GM19023 (cell line): ENCODE measurements around the gene FNDC3B.

ENCODE experiments used
- ATAC-seq: cut with Tn5 transposase; IDR thresholded peaks from one replicate; pipeline ENCODE4 v1.9.1; 2021; ENCODE audit warnings: mild to moderate bottlenecking, moderate library complexity; ENCODE audit not compliant: unreplicated experiment

Gene FNDC3B

DNA sequence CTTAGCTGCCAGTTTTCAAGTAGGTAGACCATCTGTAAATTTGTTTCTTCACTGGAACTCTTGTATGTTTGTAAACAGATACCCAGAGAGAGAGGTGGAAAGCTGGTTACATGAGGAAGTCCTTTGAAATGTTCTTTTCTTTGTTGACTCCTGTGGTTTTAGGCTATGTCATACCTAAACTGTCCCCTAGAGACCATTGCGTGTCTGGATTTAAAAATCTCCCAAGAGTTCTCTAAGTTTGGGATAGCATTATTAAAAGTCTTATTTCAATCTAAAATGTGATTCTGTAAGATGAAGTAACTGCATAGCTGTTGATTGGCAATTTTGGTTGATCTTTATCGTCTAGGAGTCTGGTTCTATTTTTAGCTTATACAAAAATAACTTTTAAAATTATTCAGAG, 281.7 kb downstream of the FNDC3B start:
- ATAC-seq, result no peak

DNA sequence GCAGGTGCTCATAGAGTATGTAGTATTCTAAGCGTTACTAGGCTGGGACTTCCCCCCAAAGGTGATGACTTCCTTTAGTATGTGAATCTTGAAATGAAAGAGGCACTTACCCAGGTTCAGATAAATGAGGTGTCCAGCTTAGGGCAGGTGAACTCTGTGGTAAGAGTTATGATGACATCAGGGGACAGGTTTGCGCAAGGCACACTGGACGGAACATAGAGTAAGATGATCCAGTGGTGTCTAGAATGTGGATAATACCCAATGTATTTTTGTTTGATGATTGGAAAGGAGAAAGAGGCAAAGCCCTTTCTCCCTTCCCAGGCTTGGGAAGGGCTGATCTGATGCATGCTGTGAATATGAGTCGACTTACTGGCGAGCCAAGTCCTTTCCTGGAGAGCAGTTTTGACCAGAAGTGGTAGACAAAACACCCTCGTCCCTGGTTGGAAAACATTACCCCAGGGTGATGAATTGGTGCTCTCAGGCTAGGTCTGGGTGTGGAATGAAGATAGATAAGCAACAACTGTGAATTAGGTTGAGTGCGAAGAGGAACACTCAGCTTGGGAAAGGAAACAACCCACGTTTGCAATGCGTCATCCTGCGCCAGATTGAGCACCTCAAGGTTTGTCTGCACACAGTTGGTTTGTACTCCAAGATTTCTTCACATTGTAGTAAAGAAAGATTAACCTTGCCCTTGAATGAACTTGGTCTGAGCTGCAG, 284.7 kb downstream of the FNDC3B start:
- no peak for ATAC-seq

DNA sequence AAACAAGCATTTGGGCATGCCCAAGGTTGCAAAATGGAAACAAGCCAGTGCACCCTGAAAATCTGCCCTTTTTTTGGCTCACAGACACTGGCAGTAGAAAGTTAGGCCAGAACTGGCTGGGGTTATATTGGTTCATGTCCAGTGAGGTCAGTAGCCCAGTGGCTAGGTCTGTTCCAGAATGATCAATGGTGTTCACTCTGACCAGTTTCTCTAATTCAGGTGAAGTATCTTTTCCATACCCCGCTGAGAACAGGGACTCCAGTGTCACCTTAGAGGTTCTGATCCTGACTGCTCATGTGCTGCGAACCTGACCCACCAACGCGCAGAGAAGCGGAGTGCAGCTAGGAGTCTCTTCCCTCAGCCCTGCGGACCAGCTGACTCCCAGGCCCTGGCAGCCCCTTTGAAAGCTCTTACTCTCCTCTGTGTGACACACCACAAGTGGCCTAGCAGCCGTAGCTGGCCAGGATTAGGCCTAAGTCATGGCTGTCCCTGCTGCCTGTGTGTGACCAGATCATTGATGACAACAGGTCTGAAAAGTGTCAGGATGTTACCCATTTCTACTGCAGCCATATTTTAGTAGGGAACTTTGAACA, 285.3 kb downstream of the FNDC3B start:
- no peak for ATAC-seq

DNA sequence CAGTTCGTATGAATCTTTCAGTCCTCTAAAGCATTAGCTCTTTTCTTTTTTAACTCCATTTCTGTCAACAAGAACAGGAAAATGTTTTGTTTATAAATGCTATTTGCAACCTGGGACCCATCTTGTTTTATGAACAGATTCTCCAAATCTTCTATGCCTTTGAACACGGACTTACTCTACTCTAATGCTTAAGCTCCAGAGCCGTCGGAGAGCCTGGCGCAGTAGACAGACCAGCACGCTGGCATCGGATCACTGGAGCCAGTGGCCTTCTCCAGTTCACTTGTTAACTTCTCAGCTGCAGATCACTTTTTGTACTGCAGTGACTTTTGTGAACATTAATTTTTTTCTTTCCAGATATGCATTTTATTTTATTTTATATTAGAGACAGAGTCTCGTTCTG, 286.1 kb downstream of the FNDC3B start:
- ATAC-seq, result no peak

DNA sequence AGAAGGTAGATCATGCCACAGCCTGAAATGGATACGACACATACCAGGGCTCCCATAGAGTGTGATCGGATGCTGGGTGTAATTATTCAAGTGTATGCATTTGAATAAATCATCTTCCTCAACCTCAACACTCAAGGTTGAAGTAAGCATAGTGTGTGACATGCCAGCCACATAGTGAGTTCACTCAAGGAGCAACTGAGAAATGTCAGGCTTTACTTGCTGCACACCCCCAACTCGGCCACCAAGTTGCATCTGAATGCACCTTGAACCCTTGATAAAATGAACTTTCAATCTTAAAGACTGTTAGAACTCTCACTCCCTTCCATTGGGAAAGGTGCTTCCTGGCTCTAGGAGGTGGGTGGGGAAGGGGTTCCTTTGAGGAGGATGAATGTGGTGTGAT, 287.6 kb downstream of the FNDC3B start:
- ATAC-seq, result no peak

DNA sequence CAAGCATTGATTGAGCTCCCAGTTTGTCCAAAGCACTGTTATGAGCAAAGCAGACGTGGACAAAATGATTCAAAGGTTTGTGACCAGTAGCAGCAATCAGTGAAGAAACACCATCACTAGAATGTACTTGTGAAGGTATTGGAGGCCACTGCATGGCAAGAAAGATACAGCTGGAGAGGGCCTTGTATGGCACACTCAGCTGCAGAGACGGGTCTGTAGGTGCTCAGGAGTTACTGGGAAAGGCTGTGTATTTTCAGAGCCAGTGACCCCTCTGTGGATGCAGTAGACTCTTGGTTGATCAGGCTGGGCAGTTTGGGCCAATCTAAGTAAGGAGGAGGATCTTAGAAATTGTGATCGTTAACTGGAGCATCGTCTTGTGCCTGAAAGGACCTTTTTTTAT, 288.9 kb downstream of the FNDC3B start:
- ATAC-seq, result no peak

DNA sequence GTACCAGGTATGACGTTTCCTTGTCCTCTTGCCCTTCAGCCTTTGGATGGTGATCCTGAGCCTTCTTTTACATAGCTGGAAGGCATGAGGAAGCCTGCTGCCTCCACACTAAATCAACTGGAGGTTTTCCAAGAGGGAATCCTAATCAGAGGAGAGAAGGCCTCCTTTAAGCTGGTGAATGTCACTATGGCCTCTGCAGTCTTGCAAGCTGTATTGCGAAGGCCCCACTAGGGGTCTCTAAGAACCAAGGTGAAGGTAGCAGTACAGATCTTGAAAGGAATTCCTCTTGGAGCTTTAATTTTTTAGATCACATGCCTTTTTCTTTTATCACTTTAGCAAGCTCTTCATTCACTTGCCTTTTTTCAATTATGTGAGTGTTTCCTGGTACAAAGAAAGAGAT, 289.7 kb downstream of the FNDC3B start:
- ATAC-seq, result no peak

DNA sequence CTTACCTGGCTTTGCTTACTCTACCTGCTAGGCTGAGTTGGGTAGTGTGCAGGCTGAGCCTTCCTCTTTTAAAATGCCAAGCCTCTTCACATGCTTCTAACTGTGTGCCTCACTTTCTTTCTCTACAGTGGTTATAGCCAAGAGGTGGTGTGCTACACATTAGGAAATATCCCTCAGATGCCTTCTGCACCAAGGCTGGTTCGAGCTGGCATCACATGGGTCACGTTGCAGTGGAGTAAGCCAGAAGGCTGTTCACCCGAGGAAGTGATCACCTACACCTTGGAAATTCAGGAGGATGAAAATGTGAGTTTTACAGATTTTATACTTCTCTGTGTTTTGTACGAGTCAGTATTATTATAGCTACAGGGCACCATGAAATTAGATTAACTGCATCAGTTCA, 291.0 kb downstream of the FNDC3B start:
- ATAC-seq, result no peak

DNA sequence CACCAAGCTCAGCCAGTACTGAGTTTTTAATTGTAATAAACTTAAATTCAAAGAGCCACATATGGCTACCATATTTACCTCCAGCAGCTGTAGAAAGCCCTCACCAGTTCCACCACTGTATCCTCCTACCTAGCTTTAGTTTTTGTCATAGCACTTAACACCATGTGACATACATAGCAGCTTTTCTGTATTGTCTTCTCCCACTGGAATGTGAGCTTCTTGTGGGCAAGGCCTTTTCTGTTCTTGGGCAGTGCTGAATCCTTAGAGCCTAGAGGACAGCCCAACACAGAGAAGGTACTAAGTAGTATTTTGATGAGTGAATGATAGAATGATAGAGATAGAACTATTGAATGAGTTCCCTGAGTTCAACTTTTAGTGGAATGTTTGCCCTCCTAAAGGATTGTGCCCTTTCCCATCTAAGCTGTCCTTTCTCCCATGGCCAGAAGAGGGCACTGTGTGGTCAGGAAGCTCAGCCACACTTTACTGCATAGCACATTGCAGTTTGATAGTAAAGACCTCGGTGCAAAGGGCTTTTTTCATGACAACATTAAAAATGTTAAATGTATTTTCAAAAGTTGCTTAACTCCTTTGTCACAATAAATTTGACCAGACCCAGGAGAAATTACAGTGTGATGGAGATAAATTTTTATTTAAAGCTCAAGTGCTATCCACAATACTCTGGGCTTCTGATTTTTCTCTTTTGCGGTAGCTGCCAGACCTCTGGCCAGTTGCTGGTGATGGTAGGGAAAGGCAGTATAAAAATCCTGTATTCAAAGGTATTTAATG, 293.1 kb downstream of the FNDC3B start:
- ATAC-seq, result peak; percentile 69

DNA sequence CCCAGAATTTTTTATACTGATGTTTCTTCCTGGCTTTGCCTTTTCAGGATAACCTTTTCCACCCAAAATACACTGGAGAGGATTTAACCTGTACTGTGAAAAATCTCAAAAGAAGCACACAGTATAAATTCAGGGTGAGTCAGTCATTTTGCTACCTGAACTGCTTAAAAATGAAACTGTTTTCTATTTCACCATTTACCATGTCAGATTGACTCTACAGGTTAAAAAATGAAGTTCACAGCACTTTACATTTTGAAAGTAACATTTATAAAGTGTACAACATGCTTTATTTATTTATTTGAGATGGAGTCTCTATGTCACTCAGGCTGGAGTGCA, 293.6 kb downstream of the FNDC3B start:
- no peak for ATAC-seq

DNA sequence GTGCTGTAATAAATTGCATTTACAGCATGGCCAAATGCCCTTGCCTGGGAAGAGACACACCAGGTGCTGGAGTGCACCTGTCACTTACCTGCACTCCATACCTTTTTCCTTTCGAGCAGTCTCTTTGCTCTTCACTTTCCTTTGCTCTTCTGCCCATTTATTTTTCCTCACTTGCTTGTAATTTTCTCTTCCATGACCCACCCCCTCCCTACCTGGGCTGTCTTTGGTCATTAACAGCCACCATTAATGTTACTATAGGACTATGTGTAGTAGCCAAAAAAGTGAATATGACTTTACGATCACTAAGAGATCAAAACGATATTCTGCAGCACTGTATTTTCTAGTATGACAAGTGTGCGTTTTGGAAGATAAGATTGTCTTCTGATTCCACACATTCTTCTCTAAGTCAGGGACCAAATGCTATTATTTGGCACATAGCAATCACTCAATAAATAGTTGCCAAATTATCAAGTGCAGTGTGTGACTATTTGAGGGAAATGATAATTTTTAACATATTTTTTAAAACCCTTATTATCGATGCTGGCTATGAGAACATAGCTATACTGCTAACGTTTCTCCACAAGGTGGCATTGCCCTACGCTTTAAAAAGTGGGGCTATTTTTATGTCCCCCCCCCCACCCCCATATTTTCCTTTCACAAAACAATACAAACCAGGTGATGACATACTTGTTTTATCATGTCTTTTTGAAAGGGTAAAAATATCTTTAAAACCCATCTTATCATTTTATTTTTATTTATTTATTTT, 294.5 kb downstream of the FNDC3B start:
- no peak for ATAC-seq

DNA sequence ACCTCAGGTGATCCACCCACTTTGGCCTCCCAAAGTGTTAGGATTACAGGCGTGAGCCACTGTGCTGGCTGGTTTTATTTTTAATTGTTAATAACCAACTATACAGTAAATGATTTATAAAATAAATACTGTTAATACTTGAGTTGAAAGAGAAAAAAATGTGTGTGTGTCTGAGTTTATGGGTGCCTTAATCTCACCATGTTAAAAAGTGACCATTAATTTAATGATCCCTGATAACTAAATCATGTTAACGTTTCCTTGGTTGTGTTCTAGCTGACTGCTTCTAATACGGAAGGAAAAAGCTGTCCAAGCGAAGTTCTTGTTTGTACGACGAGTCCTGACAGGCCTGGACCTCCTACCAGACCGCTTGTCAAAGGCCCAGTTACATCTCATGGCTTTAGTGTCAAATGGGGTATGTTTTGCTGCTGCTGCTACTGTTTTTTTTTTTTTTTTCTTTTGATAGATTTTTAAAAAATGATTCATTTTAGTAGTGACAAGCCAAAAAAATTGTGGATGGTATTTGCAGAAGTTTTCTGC, 295.4 kb downstream of the FNDC3B start:
- no peak for ATAC-seq

DNA sequence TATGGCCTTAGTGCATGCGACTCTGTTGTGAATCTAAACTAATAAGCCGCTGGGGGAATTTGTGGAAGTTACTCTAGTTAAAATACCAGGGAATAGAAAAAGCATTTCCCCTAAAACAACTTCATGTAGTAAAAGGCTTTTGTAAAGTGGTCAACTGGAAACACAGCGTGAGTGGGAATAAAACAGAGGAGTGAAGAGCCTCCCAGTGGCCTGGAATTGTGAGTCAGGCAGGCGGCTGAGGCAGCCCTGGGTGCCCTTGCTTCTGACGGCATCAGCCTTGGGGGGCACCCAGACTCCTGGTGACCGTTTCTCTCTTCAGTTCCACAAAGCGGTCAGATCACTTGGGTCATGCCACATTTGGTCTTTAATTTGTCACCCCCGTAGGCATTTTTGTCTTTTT, 300.5 kb downstream of the FNDC3B start:
- no peak for ATAC-seq

DNA sequence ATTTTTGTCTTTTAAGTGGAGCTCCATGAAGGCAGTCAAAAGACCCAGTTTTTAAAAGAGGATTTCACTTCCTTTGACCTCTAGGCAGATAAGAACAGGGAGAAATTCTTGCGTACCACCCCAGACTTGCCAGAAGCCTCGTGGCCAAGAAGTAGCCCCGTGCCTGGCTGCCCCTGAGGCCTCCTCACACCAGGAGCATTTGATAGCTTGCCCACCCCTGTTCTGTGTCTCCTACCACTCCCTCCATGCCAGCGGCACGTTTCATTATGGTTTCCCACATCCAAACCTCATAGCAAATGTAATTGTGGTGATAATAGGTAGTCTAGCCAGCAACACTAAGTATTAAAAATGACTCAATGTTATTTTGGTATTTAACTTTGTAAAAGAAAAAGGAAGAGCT, 301.2 kb downstream of the FNDC3B start:
- no peak for ATAC-seq

DNA sequence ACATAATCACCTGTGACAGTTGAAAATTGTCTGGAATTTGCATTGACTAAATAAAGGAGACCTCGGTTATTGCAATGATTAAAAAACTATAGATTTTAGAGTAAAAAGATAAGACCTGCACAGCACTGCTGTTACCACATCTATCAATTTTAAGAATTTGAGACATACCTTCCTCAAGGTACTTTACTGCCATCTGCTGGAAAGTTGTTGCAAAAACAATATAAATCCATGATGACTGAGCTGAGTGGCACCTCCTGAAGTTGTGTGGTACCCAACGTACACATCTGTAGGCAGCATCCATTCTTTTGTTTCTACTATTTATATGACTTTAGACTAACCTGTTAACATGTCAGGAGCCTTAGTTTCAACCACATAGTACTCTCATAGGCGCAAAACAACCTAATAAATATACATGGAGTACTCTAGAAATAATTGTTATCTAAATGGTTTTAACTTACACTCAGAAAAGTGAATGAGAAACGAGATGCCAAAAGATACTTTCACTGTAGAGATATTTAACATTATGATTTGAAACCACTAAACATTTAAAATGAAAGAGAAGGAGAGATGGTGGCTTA, 302.2 kb downstream of the FNDC3B start:
- no peak for ATAC-seq

DNA sequence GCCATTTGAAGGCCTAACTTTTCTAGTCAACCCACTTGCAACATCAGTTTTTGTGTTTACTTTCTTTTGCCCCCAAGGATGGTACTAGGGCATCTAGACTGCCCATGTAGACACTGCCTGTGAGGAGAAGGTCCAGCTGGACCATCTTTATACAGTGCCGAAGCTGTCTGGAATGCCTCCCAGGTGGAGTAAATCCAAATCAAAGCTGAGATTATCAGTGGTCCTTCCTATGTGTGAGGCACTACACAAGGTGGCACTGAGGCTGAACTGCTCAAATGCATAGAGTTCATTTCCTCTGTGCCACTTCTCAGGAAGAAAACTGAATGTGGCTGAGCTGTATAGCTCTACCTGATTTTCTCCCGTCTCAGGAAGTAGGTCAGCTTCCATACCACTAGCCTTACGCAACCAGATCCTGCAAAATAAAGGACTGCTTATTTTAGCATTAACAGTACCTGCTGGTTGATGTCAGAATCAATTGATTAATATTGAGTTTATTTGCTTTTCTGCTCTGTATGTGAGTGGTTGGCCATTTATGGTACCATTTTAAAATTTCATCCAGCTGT, 302.8 kb downstream of the FNDC3B start:
- no peak for ATAC-seq

DNA sequence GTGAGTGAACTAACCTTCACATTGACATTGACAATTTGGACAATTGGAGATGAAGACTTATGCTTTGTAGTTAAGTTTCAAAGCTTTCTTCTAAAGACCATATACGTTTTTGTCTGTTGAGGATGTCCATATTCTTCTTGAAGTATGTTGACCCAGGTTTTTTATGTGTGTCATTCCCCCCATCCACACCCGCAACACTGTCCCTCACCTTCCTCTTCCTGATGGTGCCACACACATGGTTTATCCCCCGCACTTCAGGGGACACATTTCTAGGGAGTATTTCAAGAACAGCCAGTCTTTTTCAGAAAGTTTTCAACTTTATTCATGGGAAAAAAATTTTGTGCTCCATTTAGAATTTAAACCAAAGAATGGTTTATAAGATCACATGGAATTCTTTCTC, 303.7 kb downstream of the FNDC3B start:
- no peak for ATAC-seq

DNA sequence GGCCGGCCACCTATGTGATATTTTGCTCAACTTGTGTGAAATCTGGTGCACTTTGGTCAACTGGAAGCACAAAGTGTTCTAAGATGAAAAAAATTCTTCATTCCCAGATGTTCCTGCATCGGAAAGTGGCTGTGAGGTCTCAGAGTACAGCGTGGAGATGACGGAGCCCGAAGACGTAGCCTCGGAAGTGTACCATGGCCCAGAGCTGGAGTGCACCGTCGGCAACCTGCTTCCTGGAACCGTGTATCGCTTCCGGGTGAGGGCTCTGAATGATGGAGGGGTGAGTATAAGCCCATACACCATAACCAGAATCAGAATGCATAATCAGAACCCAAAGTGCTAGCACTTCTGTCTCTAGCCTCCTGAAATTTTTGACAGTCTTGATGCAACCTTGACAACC, 304.6 kb downstream of the FNDC3B start:
- ATAC-seq, result no peak

DNA sequence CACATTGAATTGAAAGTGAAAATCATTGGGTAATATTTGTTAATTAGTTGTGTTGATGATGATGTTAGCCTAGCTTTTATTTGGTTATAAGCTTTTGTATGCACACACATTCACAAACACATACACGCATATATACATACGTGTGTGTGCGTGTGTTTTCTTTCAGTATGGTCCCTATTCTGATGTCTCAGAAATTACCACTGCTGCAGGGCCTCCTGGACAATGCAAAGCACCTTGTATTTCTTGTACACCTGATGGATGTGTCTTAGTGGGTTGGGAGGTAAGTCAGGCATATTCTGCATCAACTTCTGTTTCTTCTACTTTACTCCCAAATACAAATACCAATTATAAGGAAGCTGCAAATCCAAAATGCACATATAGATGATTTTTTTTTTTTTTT, 306.8 kb downstream of the FNDC3B start:
- no peak for ATAC-seq

DNA sequence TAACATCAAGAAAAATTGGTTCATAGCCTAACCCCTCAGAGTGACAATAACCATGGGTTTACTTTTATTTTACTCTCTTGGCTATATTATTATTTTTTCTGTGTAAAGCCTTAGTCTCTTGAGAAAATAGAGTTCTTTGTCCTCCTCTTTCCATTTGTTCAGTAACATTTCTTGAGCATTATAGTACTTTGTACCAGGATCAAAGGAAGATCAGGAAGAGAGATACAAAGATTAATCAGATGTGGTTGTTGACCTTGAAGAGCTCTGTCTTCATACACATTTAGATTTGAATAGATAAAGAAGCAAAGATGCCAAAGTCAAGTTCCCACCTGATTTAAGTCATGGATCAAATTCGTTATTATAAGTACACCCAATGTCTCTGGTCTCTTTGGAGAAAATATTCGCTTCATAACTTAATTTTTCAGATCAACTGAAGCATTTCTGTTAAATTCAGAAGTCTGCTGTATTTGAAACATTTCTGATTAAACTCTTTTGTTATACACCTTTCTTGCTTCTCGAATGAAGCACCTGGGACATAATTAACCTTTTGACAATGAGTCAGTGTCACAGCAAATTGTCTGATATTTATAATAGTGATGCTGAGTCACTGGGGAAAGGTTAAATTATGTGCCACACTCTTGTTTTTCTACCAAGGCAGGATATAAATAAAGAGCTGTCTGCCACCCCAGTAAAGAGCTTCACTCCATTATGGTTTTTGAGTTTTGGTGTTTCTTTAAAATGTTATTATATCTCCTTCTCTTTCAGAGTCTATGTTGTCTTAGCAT, 308.7 kb downstream of the FNDC3B start:
- no peak for ATAC-seq
